OCI-LY3 (cell line): ENCODE data around the gene MED27.

Experiments used
- H2AFZ ChIP-seq: fragments of 200-600, 300-600 bp; shearing (Covaris generic); 2 replicates; pipeline ENCODE4 v1.6.0; 2014; ENCODE audit warnings: antibody characterized with exemption, low read depth, low read length
- H3K27ac ChIP-seq: fragments of 200-600, 300-600 bp; sonication (generic); 2 replicates; pipeline ENCODE4 v1.5.1; 2014; ENCODE audit warnings: mild to moderate bottlenecking, low read length, moderate library complexity, mixed read lengths
- H3K27me3 ChIP-seq: fragments of 200-600, 300-600 bp; sonication (generic); 2 replicates; pipeline ENCODE4 v1.6.1; 2014; ENCODE audit warnings: low read depth, low read length, mixed read lengths
- H3K36me3 ChIP-seq: fragments of 200-600, 300-600 bp; sonication (generic); replicated peaks from 2 replicates; pipeline ENCODE3; 2014; ENCODE audit warnings: low read depth, low read length, mixed read lengths
- H3K4me1 ChIP-seq: fragments of 300-600, 200-600 bp; sonication (generic); 2 replicates; pipeline ENCODE4 v1.6.1; 2014; ENCODE audit warnings: low read length, mixed read lengths
- H3K4me2 ChIP-seq: fragments of 200-600, 300-600 bp; sonication (generic); 2 replicates; pipeline ENCODE4 v1.6.1; 2014; ENCODE audit warnings: low read length, mixed read lengths
- H3K4me3 ChIP-seq: fragments of 300-600, 200-600 bp; sonication (generic); 2 replicates; pipeline ENCODE4 v1.5.1; 2014; ENCODE audit warnings: antibody characterized with exemption, mild to moderate bottlenecking, low read length, moderate library complexity
- H3K79me2 ChIP-seq: fragments of 300-600, 200-600 bp; shearing (Covaris generic); 2 replicates; pipeline ENCODE4 v1.6.1; 2014; ENCODE audit warnings: mild to moderate bottlenecking, low read length, mixed read lengths
- H3K9ac ChIP-seq: fragments of 300-600, 200-600 bp; shearing (Covaris generic); 2 replicates; pipeline ENCODE4 v1.6.0; 2014; ENCODE audit warnings: mild to moderate bottlenecking, low read length, moderate library complexity
- H3K9me3 ChIP-seq: fragments of 200-600, 300-600 bp; shearing (Covaris generic); 2 replicates; pipeline ENCODE4 v1.6.1; 2014; ENCODE audit warnings: low read length, mixed read lengths; ENCODE audit not compliant: insufficient read depth
- H4K20me1 ChIP-seq: fragments of 200-600, 300-600 bp; sonication (generic); 2 replicates; pipeline ENCODE4 v1.6.1; 2016; ENCODE audit warnings: low read length, mixed read lengths; ENCODE audit not compliant: insufficient read depth
- EZH2phosphoT487 ChIP-seq: fragments of 200-600 bp; shearing (Covaris generic); IDR thresholded peaks from 2 replicates; pipeline ENCODE4 v1.6.1; 2018; ENCODE audit warnings: antibody characterized with exemption, mixed run types, low read depth
- TF ChIP-seq, protein P1 (sequence below): fragments of 200-600, 300-600 bp; sonication (generic); IDR thresholded peaks from 2 replicates; pipeline ENCODE4 v1.5.1; 2014; ENCODE audit warnings: antibody characterized with exemption, low read length, low read depth

Gene MED27

DNA sequence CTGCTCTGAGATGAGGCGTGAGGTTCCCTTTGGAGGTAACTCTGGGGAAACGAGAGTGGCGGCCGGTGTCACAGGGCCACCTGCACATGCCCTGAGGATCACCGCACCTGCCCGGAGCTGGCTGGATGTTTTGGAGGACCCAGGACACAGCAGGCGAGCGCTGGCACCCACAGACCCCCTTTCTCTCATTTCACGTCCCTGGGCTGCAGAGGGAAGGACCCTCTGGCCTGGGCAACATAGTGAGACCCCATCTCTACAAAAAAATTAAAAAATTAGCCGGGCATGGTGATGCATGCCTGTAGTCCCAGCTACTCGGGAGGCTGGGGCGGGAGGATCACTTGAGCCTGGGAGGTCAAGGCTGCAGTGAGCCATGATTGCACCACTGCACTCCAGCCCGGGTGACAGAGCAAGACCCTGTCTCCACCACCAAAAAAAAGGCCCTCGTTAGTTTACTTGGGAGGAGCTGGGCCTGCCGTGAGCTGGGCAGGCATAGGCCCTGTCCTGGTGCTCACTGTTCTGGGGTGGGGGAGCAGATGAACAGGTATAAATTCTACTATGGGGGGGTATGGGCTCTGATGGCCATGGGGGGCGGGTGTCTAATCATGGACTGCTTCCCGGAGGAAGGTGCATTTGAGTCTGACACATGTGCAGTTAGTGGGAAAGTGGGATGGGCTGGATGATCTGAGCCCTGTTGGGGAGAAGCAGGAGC is 242.9 kb downstream of the MED27 start:
- H3K4me2 ChIP-seq = no peak overlapping the region
- H3K79me2 ChIP-seq = no peaks in the 10 kb centered on the region
- no peaks in the 10 kb centered on the region for H3K4me1 ChIP-seq
- no peaks in the 10 kb centered on the region for H3K9me3 ChIP-seq
- H2AFZ ChIP-seq = no peak overlapping the region
- no peak overlapping the region for H3K9ac ChIP-seq
- H3K27me3 ChIP-seq = peaks cover 4% of the 10 kb centered on the region; the same call in 1 of the 2 replicates
- no peaks in the 10 kb centered on the region for H4K20me1 ChIP-seq
- H3K27ac ChIP-seq = no peak overlapping the region
- no peak overlapping the region for H3K4me3 ChIP-seq
- no peak for TF ChIP-seq EZH2phosphoT487
- TF ChIP-seq, protein P1, sequence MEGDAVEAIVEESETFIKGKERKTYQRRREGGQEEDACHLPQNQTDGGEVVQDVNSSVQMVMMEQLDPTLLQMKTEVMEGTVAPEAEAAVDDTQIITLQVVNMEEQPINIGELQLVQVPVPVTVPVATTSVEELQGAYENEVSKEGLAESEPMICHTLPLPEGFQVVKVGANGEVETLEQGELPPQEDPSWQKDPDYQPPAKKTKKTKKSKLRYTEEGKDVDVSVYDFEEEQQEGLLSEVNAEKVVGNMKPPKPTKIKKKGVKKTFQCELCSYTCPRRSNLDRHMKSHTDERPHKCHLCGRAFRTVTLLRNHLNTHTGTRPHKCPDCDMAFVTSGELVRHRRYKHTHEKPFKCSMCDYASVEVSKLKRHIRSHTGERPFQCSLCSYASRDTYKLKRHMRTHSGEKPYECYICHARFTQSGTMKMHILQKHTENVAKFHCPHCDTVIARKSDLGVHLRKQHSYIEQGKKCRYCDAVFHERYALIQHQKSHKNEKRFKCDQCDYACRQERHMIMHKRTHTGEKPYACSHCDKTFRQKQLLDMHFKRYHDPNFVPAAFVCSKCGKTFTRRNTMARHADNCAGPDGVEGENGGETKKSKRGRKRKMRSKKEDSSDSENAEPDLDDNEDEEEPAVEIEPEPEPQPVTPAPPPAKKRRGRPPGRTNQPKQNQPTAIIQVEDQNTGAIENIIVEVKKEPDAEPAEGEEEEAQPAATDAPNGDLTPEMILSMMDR = no peak
- no peaks in the 10 kb centered on the region for H3K36me3 ChIP-seq

DNA sequence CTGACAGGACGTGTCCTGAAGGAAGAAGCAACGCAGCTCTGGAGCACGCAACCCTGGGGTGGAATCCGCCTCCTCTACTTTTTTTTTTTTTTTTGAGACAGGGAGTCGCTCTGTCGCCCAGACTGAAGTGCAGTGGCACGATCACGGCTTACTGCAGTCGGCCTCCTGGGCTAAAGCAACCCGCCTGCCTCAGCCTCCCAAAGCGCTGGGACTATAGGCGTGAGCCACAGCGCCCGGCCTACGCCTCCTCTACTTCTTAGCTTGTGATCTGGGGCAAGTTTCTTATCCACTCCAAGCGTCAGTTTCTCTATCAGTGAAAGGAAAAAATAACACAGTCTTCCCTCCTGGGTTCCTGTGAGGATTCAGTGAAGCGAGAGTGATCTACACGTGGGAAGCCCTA is 243.6 kb downstream of the MED27 start:
- no peak overlapping the region for H3K27ac ChIP-seq
- no peak overlapping the region for H2AFZ ChIP-seq
- peaks cover 4% of the 10 kb centered on the region; the same call in 1 of the 2 replicates for H3K27me3 ChIP-seq
- no peaks in the 10 kb centered on the region for H3K36me3 ChIP-seq
- H3K79me2 ChIP-seq = no peaks in the 10 kb centered on the region
- TF ChIP-seq EZH2phosphoT487 = no peak
- TF ChIP-seq, protein P1 = no peak
- no peak overlapping the region for H3K9ac ChIP-seq
- H3K4me2 ChIP-seq = no peak overlapping the region
- H3K4me1 ChIP-seq = no peaks in the 10 kb centered on the region
- no peaks in the 10 kb centered on the region for H3K9me3 ChIP-seq
- no peak overlapping the region for H3K4me3 ChIP-seq
- H4K20me1 ChIP-seq = no peaks in the 10 kb centered on the region

DNA sequence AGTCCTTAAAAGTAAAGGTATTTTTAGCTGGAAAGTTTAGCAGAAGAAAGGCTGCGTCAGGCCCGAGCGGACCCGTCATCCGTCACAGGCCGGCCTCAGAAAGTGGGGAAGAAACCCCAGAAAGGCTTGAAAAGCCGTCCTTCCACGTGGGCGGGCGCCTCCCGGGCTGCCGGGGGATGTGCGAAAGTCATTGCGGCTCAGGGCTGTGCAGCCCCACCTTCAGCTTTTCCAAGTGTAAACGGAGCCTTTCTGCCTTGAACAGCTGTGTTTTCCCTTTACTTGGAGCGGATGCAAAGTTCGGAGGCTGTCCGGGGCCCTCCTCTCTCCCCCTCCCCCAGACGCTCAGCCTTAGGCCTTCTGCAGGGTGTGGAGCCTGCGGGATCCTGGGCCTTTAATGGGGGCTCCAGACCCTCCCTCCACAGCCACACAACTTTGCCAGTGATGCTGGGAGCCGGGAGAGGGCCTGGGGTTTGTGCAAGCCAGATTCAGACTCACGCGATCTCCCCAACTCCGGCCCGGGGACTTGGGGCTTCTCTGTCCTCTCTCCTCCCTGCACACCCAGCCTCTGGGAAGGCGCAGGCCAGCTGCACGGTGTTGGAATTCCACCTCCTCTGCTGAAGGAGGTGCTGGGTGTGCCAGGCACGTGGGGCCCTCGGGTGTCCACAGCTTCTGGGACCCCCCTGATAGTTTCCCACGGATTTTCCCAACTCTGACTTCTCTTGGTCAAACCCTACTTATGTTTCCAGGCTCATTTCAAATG is 244.3 kb downstream of the MED27 start:
- no peaks in the 10 kb centered on the region for H3K9me3 ChIP-seq
- no peak overlapping the region for H3K4me2 ChIP-seq
- H3K4me3 ChIP-seq = no peak overlapping the region
- H3K27me3 ChIP-seq = peaks cover 4% of the 10 kb centered on the region; the same call in 1 of the 2 replicates
- no peak overlapping the region for H3K9ac ChIP-seq
- H3K36me3 ChIP-seq = no peaks in the 10 kb centered on the region
- no peaks in the 10 kb centered on the region for H3K79me2 ChIP-seq
- H3K4me1 ChIP-seq = no peaks in the 10 kb centered on the region
- no peak overlapping the region for H2AFZ ChIP-seq
- H4K20me1 ChIP-seq = no peaks in the 10 kb centered on the region
- TF ChIP-seq EZH2phosphoT487 = no peak
- TF ChIP-seq, protein P1 = no peak
- no peak overlapping the region for H3K27ac ChIP-seq

DNA sequence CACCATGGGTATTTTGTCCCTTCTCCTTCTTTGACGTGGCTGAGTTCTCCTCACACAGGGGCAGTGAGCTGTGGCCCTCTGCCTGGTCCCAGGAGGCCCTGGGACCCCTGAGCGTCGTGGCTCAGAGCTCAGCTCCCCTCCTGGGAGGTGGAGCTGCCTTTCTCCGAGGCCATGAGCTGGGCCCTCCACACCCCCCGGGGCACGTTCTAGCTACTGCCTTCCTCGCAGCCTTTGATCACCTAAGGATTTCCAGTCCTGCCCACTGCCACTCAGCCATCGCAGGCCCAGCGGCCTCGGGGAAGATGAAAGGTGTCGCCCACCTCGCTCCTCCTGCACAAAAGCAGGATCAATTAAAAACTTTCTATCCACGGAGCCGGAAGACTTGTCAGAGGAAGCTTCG is 244.9 kb downstream of the MED27 start:
- H3K4me1 ChIP-seq = no peaks in the 10 kb centered on the region
- no peak overlapping the region for H2AFZ ChIP-seq
- no peak overlapping the region for H3K4me3 ChIP-seq
- no peak overlapping the region for H3K27ac ChIP-seq
- peaks cover 4% of the 10 kb centered on the region; the same call in 1 of the 2 replicates for H3K27me3 ChIP-seq
- TF ChIP-seq, protein P1 = no peak
- TF ChIP-seq EZH2phosphoT487 = no peak
- no peaks in the 10 kb centered on the region for H3K9me3 ChIP-seq
- H3K4me2 ChIP-seq = no peak overlapping the region
- H3K9ac ChIP-seq = no peak overlapping the region
- H3K79me2 ChIP-seq = no peaks in the 10 kb centered on the region
- no peaks in the 10 kb centered on the region for H3K36me3 ChIP-seq
- no peaks in the 10 kb centered on the region for H4K20me1 ChIP-seq
